Fibroblast of peridontal ligament (primary cell): ENCODE data around the gene SAA4.
"Not testable (repeated sequence)": the region's sequence is repeated elsewhere in the genome, so short reads cannot be mapped to it uniquely, and the experiment has no call there.

Experiments
- DNase-seq: peaks from one replicate; pipeline ENCODE4 v3.0.0-alpha.2; 2010; ENCODE audit errors: extremely low read depth

The SAA4 gene, protein sequence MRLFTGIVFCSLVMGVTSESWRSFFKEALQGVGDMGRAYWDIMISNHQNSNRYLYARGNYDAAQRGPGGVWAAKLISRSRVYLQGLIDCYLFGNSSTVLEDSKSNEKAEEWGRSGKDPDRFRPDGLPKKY

DNA sequence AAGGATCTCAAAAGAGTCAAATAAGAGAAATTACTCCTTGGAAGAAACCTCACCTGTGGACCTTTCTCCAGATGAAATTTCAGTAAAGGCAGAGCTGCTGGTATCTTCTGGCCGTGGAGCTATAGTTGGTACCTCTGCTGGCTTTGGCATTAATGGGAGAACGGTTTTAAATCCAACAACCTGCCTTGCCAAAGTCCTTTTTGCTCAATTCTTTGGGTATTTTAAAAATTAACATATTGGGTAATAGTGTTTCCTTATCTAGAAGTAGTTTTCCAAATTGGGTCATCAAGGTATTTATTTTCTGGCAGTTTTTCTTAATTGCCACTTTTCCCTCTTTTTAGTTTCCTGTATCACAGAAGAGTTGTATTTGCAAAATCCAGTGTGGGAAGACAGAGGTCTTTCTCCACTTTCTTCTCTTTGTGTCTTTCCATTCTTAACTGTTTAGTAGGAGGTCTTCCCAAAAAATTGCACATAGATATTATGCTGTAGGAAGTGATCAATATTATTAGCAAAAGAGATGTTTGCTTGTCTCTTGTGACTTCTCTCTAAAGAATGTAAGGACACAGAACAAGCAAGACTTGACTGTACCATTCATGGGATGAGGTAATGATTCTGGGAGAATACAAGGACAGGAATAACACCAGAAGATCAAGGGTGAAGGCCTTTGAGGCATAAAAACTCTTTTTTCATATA lies at the start of gene SAA4:
Gene SAA4, minus strand, starts transcription at position 139 of the 693 bp plus-strand sequence. CDS start 876 bp downstream, outside the sequence.
- no peak for DNase-seq

GRCh38 chr11:18285841-18286240 lies 49.2 kb upstream of the SAA4 start:
- no peak for DNase-seq

DNA sequence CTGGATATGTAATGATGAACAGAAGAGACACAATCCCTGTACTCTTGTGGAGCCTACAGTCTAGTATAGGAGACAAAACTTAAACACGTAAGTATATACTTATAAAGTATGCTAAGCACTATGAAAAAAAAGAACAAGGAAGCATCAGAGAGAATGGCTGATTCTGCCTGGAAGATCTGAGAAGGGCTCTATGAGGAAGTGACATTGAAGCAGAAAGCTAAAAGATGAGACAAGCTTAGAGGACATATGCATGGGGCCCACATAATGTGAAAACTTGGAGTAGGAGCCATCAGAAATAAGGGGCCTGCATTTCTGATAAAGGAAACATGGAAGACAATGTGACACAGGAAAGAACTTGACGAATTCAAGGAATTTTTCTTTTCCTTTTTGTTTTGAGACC lies 46.0 kb upstream of the SAA4 start:
- DNase-seq = no peak

- no peak for DNase-seq
Observed at GRCh38 chr11:18280438-18281045, 43.9 kb upstream of the SAA4 start.

- no peak for DNase-seq
Observed at GRCh38 chr11:18277565-18278271, 41.1 kb upstream of the SAA4 start.

DNA sequence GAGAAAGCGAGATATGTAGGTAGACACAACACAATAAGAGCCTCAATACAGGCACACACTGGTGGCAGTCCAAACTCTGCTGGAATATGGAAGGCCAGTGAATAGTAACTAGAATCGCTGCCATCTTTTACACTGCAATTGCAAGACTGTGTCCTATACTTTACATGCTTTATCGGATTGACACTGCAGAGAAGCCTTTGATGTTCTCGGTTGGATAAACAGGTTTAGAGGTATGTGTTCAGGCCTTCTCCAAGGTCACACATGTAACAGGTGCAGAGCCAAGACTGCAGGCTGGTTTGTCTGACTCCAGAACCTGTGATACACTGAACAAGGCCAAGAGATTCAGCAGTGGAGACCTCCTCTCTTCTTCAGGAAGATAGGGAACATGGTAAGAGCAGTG lies 34.6 kb upstream of the SAA4 start:
- DNase-seq = no peak

GRCh38 chr11:18270102-18270501 lies 33.5 kb upstream of the SAA4 start:
- DNase-seq = no peak

- not testable (repeated sequence) for DNase-seq
Observed at GRCh38 chr11:18269252-18269651, 32.6 kb upstream of the SAA4 start.

DNA sequence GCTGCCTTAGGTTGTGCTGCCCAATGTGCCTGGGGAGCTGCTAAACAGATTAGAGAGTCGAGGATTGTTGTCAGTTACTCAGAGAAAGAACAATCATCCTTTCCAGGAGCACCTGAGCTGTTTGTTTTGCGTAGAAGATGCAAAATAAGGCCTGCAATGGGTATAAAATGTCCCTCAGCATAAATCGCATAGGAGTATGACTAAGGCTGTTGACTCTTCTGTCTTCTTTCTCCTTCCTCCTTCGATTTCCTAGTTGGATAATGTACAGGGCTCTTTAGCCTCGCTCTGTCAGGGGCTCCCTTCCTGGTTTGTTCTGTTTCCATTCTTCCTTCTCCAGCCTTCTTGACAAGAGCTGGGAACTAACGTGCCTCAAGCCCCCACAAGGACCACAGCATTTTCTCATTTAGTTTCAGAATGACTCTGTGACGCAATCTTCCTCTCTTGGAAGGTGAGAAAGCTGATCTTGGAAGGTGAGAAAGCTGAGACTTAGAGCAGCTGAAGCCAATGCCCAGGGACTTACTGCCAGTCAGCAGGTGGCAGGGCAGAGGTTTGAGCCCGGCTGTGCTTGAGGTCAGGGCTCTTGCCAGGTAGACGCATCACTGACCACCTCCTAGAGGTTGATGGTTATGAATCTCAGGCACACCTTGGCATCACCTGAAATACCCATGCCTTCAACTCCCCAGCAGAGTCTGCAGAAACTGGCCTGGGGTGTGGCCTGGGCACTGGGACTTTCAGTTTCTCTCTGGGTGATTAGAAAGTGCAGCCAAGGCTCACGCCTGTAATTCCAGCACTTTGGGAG lies 30.9 kb upstream of the SAA4 start:
- not testable (repeated sequence) for DNase-seq

DNA sequence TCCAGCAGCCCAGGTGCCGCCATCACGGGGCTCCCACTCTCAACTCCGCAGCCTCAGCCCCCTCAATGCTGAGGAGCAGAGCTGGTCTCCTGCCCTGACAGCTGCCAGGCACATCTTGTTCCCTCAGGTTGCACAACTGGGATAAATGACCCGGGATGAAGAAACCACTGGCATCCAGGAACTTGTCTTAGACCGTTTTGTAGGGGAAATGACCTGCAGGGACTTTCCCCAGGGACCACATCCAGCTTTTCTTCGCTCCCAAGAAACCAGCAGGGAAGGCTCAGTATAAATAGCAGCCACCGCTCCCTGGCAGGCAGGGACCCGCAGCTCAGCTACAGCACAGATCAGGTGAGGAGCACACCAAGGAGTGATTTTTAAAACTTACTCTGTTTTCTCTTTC lies 29.3 kb upstream of the SAA4 start, which contains the start of gene SAA1:
Gene SAA1, plus strand, starts transcription at position 316 of the 400 bp plus-strand sequence. CDS start 624 bp downstream, outside the sequence.
- DNase-seq = no peak

GRCh38 chr11:18264677-18265555 lies 28.3 kb upstream of the SAA4 start:
- DNase-seq = no peak

DNA sequence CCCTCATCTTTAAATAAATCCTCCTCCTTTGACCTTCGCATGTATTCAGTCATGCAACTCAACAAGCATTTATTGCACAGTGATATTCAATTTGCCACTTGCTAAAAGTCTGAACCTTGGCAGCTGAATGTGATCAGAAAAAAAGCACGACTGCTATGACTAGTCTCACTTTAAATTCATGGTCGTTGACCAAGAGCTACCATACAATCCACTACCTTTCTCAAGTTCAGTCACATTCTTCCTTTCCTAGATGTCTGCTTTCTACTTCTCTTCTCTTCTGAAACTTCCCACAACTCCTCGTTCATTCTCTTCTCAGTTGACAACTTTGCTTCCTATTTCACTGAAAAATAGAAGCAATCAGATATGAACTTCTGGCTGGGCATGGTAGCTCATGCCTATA lies 27.4 kb upstream of the SAA4 start:
- no peak for DNase-seq

GRCh38 chr11:18262681-18263350 lies 26.2 kb upstream of the SAA4 start:
- DNase-seq = not testable (repeated sequence)

DNA sequence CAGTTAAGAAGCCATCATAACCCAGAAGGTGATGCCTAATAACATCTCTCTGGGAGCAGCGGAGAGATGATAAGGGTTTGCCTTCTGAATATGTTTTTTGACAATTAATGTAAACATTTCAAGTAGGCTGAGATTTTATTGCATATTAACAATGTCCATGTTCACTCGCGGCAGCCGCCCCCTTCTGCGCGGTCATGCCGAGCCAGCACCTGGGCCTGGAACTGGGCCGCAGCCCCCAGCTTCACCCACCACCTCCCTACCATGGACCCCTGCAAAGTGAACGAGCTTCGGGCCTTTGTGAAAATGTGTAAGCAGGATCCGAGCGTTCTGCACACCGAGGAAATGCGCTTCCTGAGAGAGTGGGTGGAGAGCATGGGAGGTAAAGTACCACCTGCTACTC lies 25.1 kb upstream of the SAA4 start:
- DNase-seq = no peak

DNA sequence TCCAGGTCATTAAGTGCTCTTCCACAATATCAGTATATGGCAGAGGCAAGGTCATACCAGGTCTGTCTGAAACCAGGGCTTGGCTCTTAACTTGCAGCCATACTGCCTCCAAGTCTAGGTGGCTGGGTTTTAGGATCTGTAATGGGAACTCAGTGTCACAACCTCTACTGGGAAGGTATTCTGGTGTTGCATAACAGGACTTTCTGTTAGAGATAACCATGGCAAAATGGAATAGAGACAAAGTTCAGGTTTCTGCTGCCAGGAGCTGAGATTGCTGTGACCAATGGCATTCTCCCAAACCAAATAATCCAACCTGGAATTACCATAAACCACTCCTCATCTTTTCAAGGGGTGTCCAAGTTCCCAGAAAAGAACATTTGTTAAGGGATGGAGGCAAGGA lies 22.7 kb upstream of the SAA4 start:
- DNase-seq = no peak

GRCh38 chr11:18254781-18255361 lies 18.3 kb upstream of the SAA4 start:
- no peak for DNase-seq

- DNase-seq = no peak
Observed at GRCh38 chr11:18253778-18254338, 17.3 kb upstream of the SAA4 start.

DNA sequence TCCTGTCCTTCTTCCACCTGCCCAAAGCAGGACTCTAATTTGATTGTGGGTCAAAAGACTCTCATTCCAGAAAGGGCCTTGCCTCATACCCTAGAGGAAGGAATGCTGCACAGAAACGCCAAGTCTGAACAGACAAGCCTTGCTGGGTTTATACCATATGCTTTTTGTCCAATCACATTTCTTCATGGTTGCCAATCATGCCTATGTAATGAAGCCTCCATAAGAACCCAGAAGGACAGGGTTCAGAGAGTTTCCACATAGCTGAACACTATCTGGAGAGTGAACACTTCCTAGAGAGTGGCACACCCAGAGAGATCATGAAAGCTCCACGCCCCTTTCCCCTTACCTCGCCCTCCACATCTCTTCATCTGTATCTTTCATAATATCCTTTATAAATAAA lies 16.6 kb upstream of the SAA4 start:
- DNase-seq = no peak

DNA sequence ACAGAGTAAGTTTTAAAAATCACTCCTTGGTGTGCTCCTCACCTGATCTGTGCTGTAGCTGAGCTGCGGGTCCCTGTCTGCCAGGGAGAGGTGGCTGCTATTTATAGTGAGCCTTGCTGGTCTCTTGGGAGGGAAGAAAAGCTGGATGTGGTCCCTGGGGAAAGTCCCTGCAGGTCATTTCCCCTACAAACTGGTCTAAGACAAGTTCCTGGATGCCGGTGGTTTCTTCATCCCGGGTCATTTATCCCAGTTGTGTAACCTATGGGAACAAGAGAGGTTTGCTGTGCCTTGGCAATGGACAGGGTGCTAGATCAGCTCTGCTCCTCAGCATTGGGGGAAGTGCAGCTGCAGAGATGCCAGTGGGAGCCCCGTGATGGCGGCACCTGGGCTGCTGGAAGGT lies 12.0 kb upstream of the SAA4 start, which contains the start of gene SAA2:
Gene SAA2, minus strand, starts transcription at position 108 of the 400 bp plus-strand sequence. CDS start 657 bp downstream, outside the sequence.
- DNase-seq = no peak
